HepG2 (cell line): Measurements from ENCODE around the gene CDC25C. TPM values are rescaled to one million over a fixed set of nuclear protein-coding genes. Genes with fewer than 3 reads are reported as not detected.

ENCODE experiments used
- AHR ChIP-seq: IDR thresholded peaks from 2 replicates; pipeline ENCODE4 v1.6.1; 2018; ENCODE audit warnings: missing genetic modification reagents, missing compliant biosample characterization
- CBX2 ChIP-seq, 2 experiments: fragments of 200-600 bp in 1 of 2; sonication (generic); formaldehyde crosslinking in 1 of 2; IDR thresholded peaks; 2 replicates each; pipeline versions ENCODE4 v1.7.0 to v1.8.1; 2018 to 2022; ENCODE audit warnings: low read depth in 2 of 2, low read length in 1 of 2, mild to moderate bottlenecking in 1 of 2, missing genetic modification reagents in 1 of 2
- CCAR2 ChIP-seq: fragments of 200-400 bp; formaldehyde crosslinking; optimal IDR thresholded peaks from 2 replicates; pipeline ENCODE3; 2018; ENCODE audit warnings: low read depth, mild to moderate bottlenecking, low read length, moderate library complexity
- CEBPG ChIP-seq: IDR thresholded peaks from 2 replicates; pipeline ENCODE4 v1.6.1; 2016
- DMAP1 ChIP-seq: IDR thresholded peaks from 2 replicates; pipeline ENCODE4 v1.6.1; 2016
- DR1 ChIP-seq: sonication (generic); formaldehyde crosslinking; IDR thresholded peaks from 2 replicates; pipeline ENCODE4 v1.8.0; 2021; ENCODE audit warnings: mild to moderate bottlenecking, missing genetic modification reagents, inconsistent platforms
- GTF3A ChIP-seq: sonication (generic); formaldehyde crosslinking; conservative IDR thresholded peaks from 2 replicates; pipeline ENCODE4 v1.4.0; 2020; ENCODE audit warnings: mild to moderate bottlenecking, missing genetic modification reagents
- KAT2B ChIP-seq: fragments of 150-350 bp; IDR thresholded peaks from 2 replicates; pipeline ENCODE4 v1.6.1; 2014; ENCODE audit warnings: low read depth, low read length, borderline replicate concordance
- MEIS1 ChIP-seq: sonication (generic); formaldehyde crosslinking; IDR thresholded peaks from 2 replicates; pipeline ENCODE4 v1.9.0; 2021; ENCODE audit warnings: mild to moderate bottlenecking, missing genetic modification reagents, moderate library complexity, borderline replicate concordance
- NPAS2 ChIP-seq: sonication (generic); formaldehyde crosslinking; IDR thresholded peaks from 2 replicates; pipeline ENCODE4 v1.8.0; 2022; ENCODE audit warnings: mild to moderate bottlenecking, missing genetic modification reagents, borderline replicate concordance
- REPIN1 ChIP-seq: sonication (generic); formaldehyde crosslinking; IDR thresholded peaks from 2 replicates; pipeline ENCODE4 v1.8.0; 2022; ENCODE audit warnings: missing genetic modification reagents, low read depth, mild to moderate bottlenecking, borderline replicate concordance
- SMAD1 ChIP-seq: sonication (generic); formaldehyde crosslinking; IDR thresholded peaks from 2 replicates; pipeline ENCODE4 v1.4.0; 2020; ENCODE audit warnings: missing genetic modification reagents, low read depth, mild to moderate bottlenecking, borderline replicate concordance
- ZNF260 ChIP-seq: sonication (generic); formaldehyde crosslinking; IDR thresholded peaks from 2 replicates; pipeline ENCODE4 v1.4.0; 2020; ENCODE audit warnings: missing genetic modification reagents, low read depth, mild to moderate bottlenecking, borderline replicate concordance
- ZNF570 ChIP-seq: sonication (generic); formaldehyde crosslinking; IDR thresholded peaks from 2 replicates; pipeline ENCODE4 v1.4.0; 2020; ENCODE audit warnings: mild to moderate bottlenecking, missing genetic modification reagents, borderline replicate concordance
- ZNF577 ChIP-seq: sonication (generic); formaldehyde crosslinking; IDR thresholded peaks from 2 replicates; pipeline ENCODE4 v1.4.0; 2020; ENCODE audit warnings: mild to moderate bottlenecking, low read depth, missing genetic modification reagents, borderline replicate concordance
- ZNF709 ChIP-seq: sonication (generic); formaldehyde crosslinking; IDR thresholded peaks from 2 replicates; pipeline ENCODE4 v1.5.0; 2020; ENCODE audit warnings: mild to moderate bottlenecking, missing genetic modification reagents
- ZNF816 ChIP-seq: sonication (generic); formaldehyde crosslinking; IDR thresholded peaks from 2 replicates; pipeline ENCODE4 v1.8.0; 2022; ENCODE audit warnings: missing genetic modification reagents, mild to moderate bottlenecking, borderline replicate concordance
- ZSCAN31 ChIP-seq: sonication (generic); formaldehyde crosslinking; IDR thresholded peaks from 2 replicates; pipeline ENCODE4 v1.5.0; 2020; ENCODE audit warnings: low read depth, mild to moderate bottlenecking, missing genetic modification reagents
- polyA plus RNA-seq, 8 experiments: library from polyadenylated mRNA; depleted of rRNA in 3 of 8; stranded (reverse) in 7 of 8; unstranded in 1 of 8; fragments of >200 nt; fragmentation: Illumina TruSeq in 4 of 8; extraction: Trizol in 4 of 8; gene quantifications; 2 replicates each; pipeline versions ENCODE4 v1.2.1 to v1.2.3, GENCODE V29; 2011 to 2016; ENCODE audit warnings: low read depth in 4 of 8, missing spikeins in 1 of 8, mixed read lengths in 1 of 8; ENCODE audit not compliant: insufficient read depth in 1 of 8
- total RNA-seq, 5 experiments: library from RNA; depleted of rRNA; stranded (reverse); fragments of >200 nt; fragmentation: Illumina TruSeq; extraction: Trizol; gene quantifications; 2 replicates each; pipeline ENCODE4 v1.2.3, GENCODE V29; 2016; ENCODE audit warnings: low read depth in 1 of 5
- TF ChIP-seq, protein P1 (sequence below): sonication (generic); formaldehyde crosslinking; IDR thresholded peaks from 2 replicates; pipeline ENCODE4; 2020; ENCODE audit warnings: missing genetic modification reagents, mild to moderate bottlenecking, borderline replicate concordance
- TF ChIP-seq, protein P2 (sequence below), 2 experiments: sonication (generic) in 1 of 2; formaldehyde crosslinking in 1 of 2; IDR thresholded peaks; 2 replicates each; pipeline versions ENCODE4 v1.6.1 to v1.9.0; 2014 to 2022; ENCODE audit warnings: antibody characterized with exemption in 1 of 2, borderline replicate concordance in 1 of 2, inconsistent platforms in 1 of 2, low read depth in 1 of 2, missing genetic modification reagents in 1 of 2

CDC25C gene
- total and polyA plus RNA-seq, 2 of the 13 experiments (the other 11 are each of a cell fraction or from before 2014, with no cell fraction given), result 17.7 to 27.6 TPM

DNA sequence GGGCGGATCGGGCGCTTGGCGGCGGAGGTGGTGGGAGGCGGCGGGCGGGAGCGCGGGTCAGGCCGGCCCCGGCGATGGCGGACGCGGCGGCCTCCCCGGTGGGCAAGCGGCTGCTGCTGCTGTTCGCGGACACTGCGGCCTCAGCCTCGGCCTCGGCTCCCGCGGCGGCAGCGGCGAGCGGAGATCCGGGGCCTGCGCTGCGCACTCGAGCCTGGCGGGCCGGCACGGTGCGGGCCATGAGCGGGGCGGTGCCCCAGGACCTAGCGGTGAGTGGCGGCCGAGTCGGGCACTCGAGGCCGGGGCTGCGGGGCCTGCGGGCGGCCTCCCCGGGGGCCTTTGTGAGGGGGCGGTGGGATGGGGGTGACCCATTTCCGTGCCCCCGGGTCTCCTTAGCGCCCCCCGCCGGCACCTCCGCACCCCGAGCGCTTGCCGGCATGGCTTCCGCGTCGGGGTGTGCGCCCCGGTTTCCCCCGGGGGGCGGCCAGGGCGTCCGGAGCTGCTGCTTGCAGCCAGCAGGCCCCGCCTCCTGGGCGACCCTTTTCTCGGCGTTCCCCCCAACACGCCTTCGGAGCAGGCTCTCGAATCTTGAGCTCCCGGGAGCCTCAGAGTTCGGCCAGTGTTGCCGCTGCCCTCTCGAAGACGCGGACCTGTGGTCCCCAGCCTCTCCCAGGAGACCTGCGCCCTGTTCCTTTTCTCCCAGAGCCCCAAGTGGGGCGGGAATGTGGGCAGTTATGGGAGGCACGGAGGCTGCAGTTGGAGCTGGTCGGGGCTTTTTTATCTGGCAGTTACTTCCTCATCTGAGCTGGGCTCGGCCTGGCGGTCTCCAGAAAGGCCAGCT is 21.3 kb upstream of the CDC25C start (continued):
- no peak for TF ChIP-seq CBX2 (IDR thresholded peaks at IDR 0.05; ENCODE audit: low read depth, low read length)
- no peak for TF ChIP-seq CBX2 (CRISPR knock-in tag; IDR thresholded peaks at IDR 0.05; ENCODE audit: low read depth)
- TF ChIP-seq ZNF577, result no peak
- TF ChIP-seq SMAD1 (CRISPR knock-in tag), result no peak
- 0 out of 2 replicates have a peak, but pooled peaks have one; percentile 16 for TF ChIP-seq DMAP1 (CRISPR knock-in tag)
- TF ChIP-seq, protein P1, sequence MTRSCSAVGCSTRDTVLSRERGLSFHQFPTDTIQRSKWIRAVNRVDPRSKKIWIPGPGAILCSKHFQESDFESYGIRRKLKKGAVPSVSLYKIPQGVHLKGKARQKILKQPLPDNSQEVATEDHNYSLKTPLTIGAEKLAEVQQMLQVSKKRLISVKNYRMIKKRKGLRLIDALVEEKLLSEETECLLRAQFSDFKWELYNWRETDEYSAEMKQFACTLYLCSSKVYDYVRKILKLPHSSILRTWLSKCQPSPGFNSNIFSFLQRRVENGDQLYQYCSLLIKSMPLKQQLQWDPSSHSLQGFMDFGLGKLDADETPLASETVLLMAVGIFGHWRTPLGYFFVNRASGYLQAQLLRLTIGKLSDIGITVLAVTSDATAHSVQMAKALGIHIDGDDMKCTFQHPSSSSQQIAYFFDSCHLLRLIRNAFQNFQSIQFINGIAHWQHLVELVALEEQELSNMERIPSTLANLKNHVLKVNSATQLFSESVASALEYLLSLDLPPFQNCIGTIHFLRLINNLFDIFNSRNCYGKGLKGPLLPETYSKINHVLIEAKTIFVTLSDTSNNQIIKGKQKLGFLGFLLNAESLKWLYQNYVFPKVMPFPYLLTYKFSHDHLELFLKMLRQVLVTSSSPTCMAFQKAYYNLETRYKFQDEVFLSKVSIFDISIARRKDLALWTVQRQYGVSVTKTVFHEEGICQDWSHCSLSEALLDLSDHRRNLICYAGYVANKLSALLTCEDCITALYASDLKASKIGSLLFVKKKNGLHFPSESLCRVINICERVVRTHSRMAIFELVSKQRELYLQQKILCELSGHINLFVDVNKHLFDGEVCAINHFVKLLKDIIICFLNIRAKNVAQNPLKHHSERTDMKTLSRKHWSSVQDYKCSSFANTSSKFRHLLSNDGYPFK (CRISPR knock-in tag), result 0 out of 2 replicates have a peak, but pooled peaks have one; percentile 17
- TF ChIP-seq MEIS1 (CRISPR knock-in tag), result peak; percentile 49; the same call in 1 of the 2 replicates
- TF ChIP-seq ZNF260 (CRISPR knock-in tag), result no peak
- TF ChIP-seq NPAS2 (CRISPR knock-in tag), result no peak
- no peak for TF ChIP-seq ZNF709 (CRISPR knock-in tag)
- TF ChIP-seq CEBPG (CRISPR knock-in tag), result no peak
- TF ChIP-seq ZSCAN31, result peak; percentile 20; the same call in 1 of the 2 replicates
- no peak for TF ChIP-seq GTF3A
- TF ChIP-seq KAT2B, result no peak
- no peak for TF ChIP-seq CCAR2
- TF ChIP-seq REPIN1 (CRISPR knock-in tag), result no peak
- TF ChIP-seq DR1, result no peak
- TF ChIP-seq, protein P2, sequence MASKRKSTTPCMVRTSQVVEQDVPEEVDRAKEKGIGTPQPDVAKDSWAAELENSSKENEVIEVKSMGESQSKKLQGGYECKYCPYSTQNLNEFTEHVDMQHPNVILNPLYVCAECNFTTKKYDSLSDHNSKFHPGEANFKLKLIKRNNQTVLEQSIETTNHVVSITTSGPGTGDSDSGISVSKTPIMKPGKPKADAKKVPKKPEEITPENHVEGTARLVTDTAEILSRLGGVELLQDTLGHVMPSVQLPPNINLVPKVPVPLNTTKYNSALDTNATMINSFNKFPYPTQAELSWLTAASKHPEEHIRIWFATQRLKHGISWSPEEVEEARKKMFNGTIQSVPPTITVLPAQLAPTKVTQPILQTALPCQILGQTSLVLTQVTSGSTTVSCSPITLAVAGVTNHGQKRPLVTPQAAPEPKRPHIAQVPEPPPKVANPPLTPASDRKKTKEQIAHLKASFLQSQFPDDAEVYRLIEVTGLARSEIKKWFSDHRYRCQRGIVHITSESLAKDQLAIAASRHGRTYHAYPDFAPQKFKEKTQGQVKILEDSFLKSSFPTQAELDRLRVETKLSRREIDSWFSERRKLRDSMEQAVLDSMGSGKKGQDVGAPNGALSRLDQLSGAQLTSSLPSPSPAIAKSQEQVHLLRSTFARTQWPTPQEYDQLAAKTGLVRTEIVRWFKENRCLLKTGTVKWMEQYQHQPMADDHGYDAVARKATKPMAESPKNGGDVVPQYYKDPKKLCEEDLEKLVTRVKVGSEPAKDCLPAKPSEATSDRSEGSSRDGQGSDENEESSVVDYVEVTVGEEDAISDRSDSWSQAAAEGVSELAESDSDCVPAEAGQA (IDR thresholded peaks at IDR 0.05; ENCODE audit: low read depth), result no peak
- TF ChIP-seq, protein P2 (CRISPR knock-in tag; IDR thresholded peaks at IDR 0.05; ENCODE audit: borderline replicate concordance), result no peak
- TF ChIP-seq AHR (CRISPR knock-in tag), result no peak
- no peak for TF ChIP-seq ZNF816 (CRISPR knock-in tag)
- TF ChIP-seq ZNF570 (CRISPR knock-in tag), result no peak
